ENCODE results near the gene CIBAR2.

CIBAR2 gene

DNA sequence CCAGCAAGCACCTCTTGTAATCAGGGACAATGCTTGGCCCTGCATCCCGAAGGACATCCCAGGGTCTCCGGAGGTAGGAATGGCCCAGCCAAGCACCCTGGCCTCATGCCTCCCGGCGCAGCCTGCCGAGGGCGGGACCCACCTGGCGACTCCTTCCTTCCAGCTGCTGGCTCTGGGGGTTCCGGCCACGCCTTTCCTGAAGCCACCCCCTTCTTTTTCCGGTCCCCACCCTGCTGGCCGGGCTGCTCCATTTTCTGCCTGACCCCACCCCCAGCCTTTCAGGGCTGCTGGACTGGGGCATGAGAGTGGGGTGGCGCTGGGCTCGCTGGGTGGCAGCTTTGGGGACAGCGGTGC, 22.5 kb upstream of the CIBAR2 start:
- Histone ChIP-seq H3K27ac (ENCODE audit: low read depth, low read length) (no peak overlapping the region), H3K27me3 (ENCODE audit: control insufficient read depth in 1 of 2, insufficient read depth in 2 of 2, low read length in 2 of 2) (no peaks in the 10 kb centered on the region), H3K9me3 (ENCODE audit: low read length) (no peaks in the 10 kb centered on the region), H3K36me3 (ENCODE audit: insufficient read depth, low read length) (no peaks in the 10 kb centered on the region), H3K9ac (ENCODE audit: low read length) (no peak overlapping the region), H3K4me1 (ENCODE audit: insufficient read depth, low read length) (peaks cover 51% of the 10 kb centered on the region), H3K4me3 (ENCODE audit: low read depth in 1 of 2, low read length in 2 of 2) (no peak overlapping the region)

GRCh38 chr16:85134076-85134788, 22.0 kb upstream of the CIBAR2 start:
- Histone ChIP-seq H3K9me3 (ENCODE audit: low read length) (no peaks in the 10 kb centered on the region), H3K4me3 (ENCODE audit: low read depth in 1 of 2, low read length in 2 of 2) (no peak overlapping the region), H3K36me3 (ENCODE audit: insufficient read depth, low read length) (no peaks in the 10 kb centered on the region), H3K27ac (ENCODE audit: low read depth, low read length) (no peak overlapping the region), H3K4me1 (ENCODE audit: insufficient read depth, low read length) (peaks cover 54% of the 10 kb centered on the region), H3K9ac (ENCODE audit: low read length) (no peak overlapping the region), H3K27me3 (ENCODE audit: control insufficient read depth in 1 of 2, insufficient read depth in 2 of 2, low read length in 2 of 2) (no peaks in the 10 kb centered on the region)

- Histone ChIP-seq H3K36me3 (ENCODE audit: insufficient read depth, low read length) (no peaks in the 10 kb centered on the region), H3K9me3 (ENCODE audit: low read length) (no peaks in the 10 kb centered on the region), H3K4me1 (ENCODE audit: insufficient read depth, low read length) (peaks cover 46% of the 10 kb centered on the region), H3K9ac (ENCODE audit: low read length) (no peak overlapping the region), H3K27ac (ENCODE audit: low read depth, low read length) (no peak overlapping the region), H3K27me3 (ENCODE audit: control insufficient read depth in 1 of 2, insufficient read depth in 2 of 2, low read length in 2 of 2) (no peaks in the 10 kb centered on the region), H3K4me3 (ENCODE audit: low read depth in 1 of 2, low read length in 2 of 2) (no peak overlapping the region)
Measured at GRCh38 chr16:85133290-85133599, 21.0 kb upstream of the CIBAR2 start.

DNA sequence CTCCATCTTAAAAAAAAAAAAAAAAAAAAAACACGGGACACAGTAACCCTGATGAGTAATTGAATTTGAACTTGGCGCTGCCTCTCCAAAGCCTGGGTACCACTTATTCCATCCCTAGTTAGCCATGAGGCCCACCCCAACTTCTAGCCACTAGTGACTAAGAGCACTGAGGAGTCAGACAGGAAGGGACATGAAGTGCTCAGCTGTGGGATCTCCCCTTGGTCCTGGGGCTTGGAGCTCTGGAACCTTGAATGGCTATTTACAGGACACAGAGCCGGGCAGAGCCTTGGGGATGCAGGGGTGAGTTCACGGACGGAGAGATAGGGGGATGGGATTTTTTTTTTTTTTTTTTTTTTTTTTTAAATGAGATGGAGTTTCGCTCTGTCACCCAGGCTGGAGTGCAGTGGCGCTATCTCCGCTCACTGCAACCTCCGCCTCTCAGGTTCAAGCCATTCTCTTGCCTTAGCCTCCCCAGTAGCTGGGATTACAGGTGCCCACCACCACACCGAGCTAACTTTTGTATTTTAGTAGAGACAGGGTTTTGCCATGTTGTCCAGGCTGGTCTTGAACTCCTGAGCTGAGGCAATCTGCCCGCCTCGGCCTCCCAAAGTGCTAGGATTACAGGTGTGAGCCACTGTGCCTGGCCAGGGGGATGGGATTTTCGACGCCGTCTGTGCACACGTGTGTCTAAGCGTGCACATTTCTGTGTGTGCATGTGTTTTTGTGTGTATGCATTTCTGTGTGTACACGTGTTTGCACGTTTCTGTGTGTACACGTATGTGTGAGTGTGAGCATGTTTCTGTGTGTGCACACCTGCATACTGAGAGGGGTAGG, 20.4 kb upstream of the CIBAR2 start:
- H3K27me3 ChIP-seq (ENCODE audit: control insufficient read depth in 1 of 2, insufficient read depth in 2 of 2, low read length in 2 of 2) = no peaks in the 10 kb centered on the region
- H3K4me3 ChIP-seq (ENCODE audit: low read depth in 1 of 2, low read length in 2 of 2) = no peak overlapping the region
- peaks cover 40% of the 10 kb centered on the region for H3K4me1 ChIP-seq (ENCODE audit: insufficient read depth, low read length)

DNA sequence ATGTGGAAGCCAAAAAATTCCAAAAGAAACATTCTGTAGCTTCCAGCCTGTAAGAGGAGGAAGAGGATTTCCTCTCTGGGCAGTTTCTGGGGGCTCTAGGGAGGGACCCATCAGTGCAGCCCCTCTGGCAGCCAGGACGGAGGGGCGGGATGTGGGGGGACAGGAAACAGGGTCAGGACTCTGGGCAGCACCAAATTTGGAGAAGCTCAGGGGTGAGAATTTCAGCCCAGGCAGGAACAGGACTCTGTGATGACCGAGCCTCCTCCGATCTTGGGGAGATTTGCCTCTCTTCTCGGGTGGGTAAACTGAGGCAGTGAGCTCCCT, 18.4 kb upstream of the CIBAR2 start:
- H3K4me3 ChIP-seq (ENCODE audit: low read depth in 1 of 2, low read length in 2 of 2) = no peak overlapping the region
- peak overlapping the region; percentile 73 for H3K27ac ChIP-seq (ENCODE audit: low read depth, low read length)
- H3K9ac ChIP-seq (ENCODE audit: low read length) = peak overlapping the region; percentile 30
- no peaks in the 10 kb centered on the region for H3K9me3 ChIP-seq (ENCODE audit: low read length)
- H3K27me3 ChIP-seq (ENCODE audit: control insufficient read depth in 1 of 2, insufficient read depth in 2 of 2, low read length in 2 of 2) = no peaks in the 10 kb centered on the region
- H3K36me3 ChIP-seq (ENCODE audit: insufficient read depth, low read length) = no peaks in the 10 kb centered on the region
- peaks cover 35% of the 10 kb centered on the region for H3K4me1 ChIP-seq (ENCODE audit: insufficient read depth, low read length)

More for the DNA sequence above, 20.4 kb upstream of the CIBAR2 start:
- Histone ChIP-seq H3K9ac (ENCODE audit: low read length) (no peak overlapping the region), H3K9me3 (ENCODE audit: low read length) (no peaks in the 10 kb centered on the region), H3K27ac (ENCODE audit: low read depth, low read length) (no peak overlapping the region), H3K36me3 (ENCODE audit: insufficient read depth, low read length) (no peaks in the 10 kb centered on the region)

DNA sequence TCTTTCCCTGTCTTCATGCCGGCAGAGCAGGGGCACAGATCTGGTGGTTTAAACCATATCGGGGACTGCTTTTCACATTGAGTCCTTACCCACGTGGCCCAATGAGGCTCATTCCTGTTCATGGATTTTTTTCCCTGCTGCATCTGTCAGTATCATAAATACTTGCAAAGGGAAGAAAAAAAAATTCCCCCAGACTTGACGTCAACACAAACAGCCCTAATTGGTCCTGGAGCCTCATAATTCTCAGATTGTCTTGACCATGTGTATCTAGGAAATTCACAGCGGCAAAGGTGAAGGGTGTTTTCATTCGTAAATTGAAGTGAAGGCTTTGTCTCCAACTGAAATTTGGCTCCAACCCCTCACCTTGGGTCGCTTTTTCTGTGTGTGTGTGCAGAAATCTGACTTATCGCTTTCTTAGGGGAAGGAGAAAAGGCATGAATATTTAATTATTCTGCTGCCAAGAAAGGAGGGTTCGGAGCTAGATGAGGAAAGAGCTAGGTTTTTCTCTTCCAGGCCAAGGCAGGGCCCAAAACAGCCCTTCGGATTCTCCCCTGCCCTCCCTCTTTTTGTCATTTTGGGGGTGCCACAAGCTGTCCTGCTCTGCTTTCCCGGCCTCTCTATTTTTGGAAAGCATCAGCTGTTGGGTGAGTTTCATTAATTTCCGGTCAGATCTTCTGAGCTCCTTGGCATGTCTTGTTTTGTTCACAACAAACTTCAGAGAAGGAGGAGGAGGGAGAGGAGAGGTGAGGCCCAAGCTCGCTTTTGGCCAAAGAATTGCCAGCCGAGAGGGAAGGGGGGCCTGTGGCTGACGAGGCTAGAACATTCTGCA, 17.8 kb upstream of the CIBAR2 start:
- Histone ChIP-seq H3K9ac (ENCODE audit: low read length) (peak overlapping the region; percentile 30), H3K4me3 (ENCODE audit: low read depth in 1 of 2, low read length in 2 of 2) (peak overlapping the region in 1 of 2 donors; percentile 9), H3K4me1 (ENCODE audit: insufficient read depth, low read length) (peaks cover 31% of the 10 kb centered on the region), H3K27ac (ENCODE audit: low read depth, low read length) (peak overlapping the region; percentile 73), H3K9me3 (ENCODE audit: low read length) (no peaks in the 10 kb centered on the region), H3K27me3 (ENCODE audit: control insufficient read depth in 1 of 2, insufficient read depth in 2 of 2, low read length in 2 of 2) (no peaks in the 10 kb centered on the region), H3K36me3 (ENCODE audit: insufficient read depth, low read length) (no peaks in the 10 kb centered on the region)

- Histone ChIP-seq H3K4me1 (ENCODE audit: insufficient read depth, low read length) (peaks cover 28% of the 10 kb centered on the region), H3K9me3 (ENCODE audit: low read length) (no peaks in the 10 kb centered on the region), H3K4me3 (ENCODE audit: low read depth in 1 of 2, low read length in 2 of 2) (no peak overlapping the region), H3K27me3 (ENCODE audit: control insufficient read depth in 1 of 2, insufficient read depth in 2 of 2, low read length in 2 of 2) (no peaks in the 10 kb centered on the region), H3K36me3 (ENCODE audit: insufficient read depth, low read length) (no peaks in the 10 kb centered on the region), H3K9ac (ENCODE audit: low read length) (no peak overlapping the region), H3K27ac (ENCODE audit: low read depth, low read length) (no peak overlapping the region)
Measured at GRCh38 chr16:85128079-85128837, 16.0 kb upstream of the CIBAR2 start.

DNA sequence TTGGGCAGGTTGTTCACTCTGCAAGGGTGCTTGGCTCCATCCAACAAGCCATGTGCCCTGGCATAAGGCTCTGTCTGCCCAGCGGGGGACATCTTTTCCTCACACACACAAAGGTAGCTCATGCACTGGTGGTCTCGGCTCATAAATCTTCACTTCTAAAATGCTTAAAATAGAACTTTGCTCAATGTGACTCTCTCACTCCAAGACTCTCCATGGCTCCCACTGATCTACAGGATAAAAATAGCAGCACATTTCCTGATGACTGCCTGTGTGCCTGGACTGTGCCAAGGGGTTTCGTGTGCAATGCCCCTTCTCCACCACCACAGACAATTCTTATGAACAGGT, 15.1 kb upstream of the CIBAR2 start:
- Histone ChIP-seq H3K9me3 (ENCODE audit: low read length) (no peaks in the 10 kb centered on the region), H3K9ac (ENCODE audit: low read length) (no peak overlapping the region), H3K4me1 (ENCODE audit: insufficient read depth, low read length) (peaks cover 28% of the 10 kb centered on the region), H3K27me3 (ENCODE audit: control insufficient read depth in 1 of 2, insufficient read depth in 2 of 2, low read length in 2 of 2) (no peaks in the 10 kb centered on the region), H3K36me3 (ENCODE audit: insufficient read depth, low read length) (no peaks in the 10 kb centered on the region), H3K27ac (ENCODE audit: low read depth, low read length) (no peak overlapping the region), H3K4me3 (ENCODE audit: low read depth in 1 of 2, low read length in 2 of 2) (no peak overlapping the region)

- no peaks in the 10 kb centered on the region for H3K9me3 ChIP-seq (ENCODE audit: low read length)
- H3K27ac ChIP-seq (ENCODE audit: low read depth, low read length) = no peak overlapping the region
- no peaks in the 10 kb centered on the region for H3K27me3 ChIP-seq (ENCODE audit: control insufficient read depth in 1 of 2, insufficient read depth in 2 of 2, low read length in 2 of 2)
- no peak overlapping the region for H3K9ac ChIP-seq (ENCODE audit: low read length)
- no peak overlapping the region for H3K4me3 ChIP-seq (ENCODE audit: low read depth in 1 of 2, low read length in 2 of 2)
- H3K36me3 ChIP-seq (ENCODE audit: insufficient read depth, low read length) = no peaks in the 10 kb centered on the region
- peaks cover 28% of the 10 kb centered on the region for H3K4me1 ChIP-seq (ENCODE audit: insufficient read depth, low read length)
Measured at GRCh38 chr16:85126705-85127378, 14.6 kb upstream of the CIBAR2 start.

DNA sequence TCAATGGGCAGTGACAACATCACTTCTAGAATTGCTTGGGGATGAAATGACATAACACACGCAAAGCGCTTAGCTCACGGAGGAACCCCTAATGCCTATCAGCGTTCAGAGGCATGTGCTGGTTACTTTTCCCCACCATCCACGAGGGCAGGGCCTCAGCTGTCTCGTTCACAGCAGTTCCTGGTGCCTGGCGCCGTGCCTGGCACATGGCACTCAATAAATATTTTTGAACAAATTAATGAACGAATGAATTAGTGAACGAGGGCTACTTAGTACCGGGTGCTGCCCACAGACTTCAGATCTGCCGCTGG, 14.1 kb upstream of the CIBAR2 start:
- H3K27me3 ChIP-seq (ENCODE audit: control insufficient read depth in 1 of 2, insufficient read depth in 2 of 2, low read length in 2 of 2) = no peaks in the 10 kb centered on the region
- H3K4me1 ChIP-seq (ENCODE audit: insufficient read depth, low read length) = peaks cover 28% of the 10 kb centered on the region

More for the DNA sequence above, 14.1 kb upstream of the CIBAR2 start:
- H3K4me3 ChIP-seq (ENCODE audit: low read depth in 1 of 2, low read length in 2 of 2) = no peak overlapping the region
- no peak overlapping the region for H3K9ac ChIP-seq (ENCODE audit: low read length)
- H3K36me3 ChIP-seq (ENCODE audit: insufficient read depth, low read length) = no peaks in the 10 kb centered on the region
- H3K27ac ChIP-seq (ENCODE audit: low read depth, low read length) = no peak overlapping the region
- no peaks in the 10 kb centered on the region for H3K9me3 ChIP-seq (ENCODE audit: low read length)

Measured in muscle layer of colon (tissue), 2 donors.